Bone marrow (tissue), 2 donors: ENCODE measurements around the gene NEMF.
A peak's percentile ranks its signal among the peaks of the same experiment; 100 is the strongest.
"Not testable (repeated sequence)": the region's sequence is repeated elsewhere in the genome, so short reads cannot be mapped to it uniquely, and the experiment has no call there.

Experiments
- DNase-seq, 2 donors: peaks; one replicate each; lab custom pipeline; 2025; lab: John Stamatoyannopoulos, UW

The NEMF gene, protein sequence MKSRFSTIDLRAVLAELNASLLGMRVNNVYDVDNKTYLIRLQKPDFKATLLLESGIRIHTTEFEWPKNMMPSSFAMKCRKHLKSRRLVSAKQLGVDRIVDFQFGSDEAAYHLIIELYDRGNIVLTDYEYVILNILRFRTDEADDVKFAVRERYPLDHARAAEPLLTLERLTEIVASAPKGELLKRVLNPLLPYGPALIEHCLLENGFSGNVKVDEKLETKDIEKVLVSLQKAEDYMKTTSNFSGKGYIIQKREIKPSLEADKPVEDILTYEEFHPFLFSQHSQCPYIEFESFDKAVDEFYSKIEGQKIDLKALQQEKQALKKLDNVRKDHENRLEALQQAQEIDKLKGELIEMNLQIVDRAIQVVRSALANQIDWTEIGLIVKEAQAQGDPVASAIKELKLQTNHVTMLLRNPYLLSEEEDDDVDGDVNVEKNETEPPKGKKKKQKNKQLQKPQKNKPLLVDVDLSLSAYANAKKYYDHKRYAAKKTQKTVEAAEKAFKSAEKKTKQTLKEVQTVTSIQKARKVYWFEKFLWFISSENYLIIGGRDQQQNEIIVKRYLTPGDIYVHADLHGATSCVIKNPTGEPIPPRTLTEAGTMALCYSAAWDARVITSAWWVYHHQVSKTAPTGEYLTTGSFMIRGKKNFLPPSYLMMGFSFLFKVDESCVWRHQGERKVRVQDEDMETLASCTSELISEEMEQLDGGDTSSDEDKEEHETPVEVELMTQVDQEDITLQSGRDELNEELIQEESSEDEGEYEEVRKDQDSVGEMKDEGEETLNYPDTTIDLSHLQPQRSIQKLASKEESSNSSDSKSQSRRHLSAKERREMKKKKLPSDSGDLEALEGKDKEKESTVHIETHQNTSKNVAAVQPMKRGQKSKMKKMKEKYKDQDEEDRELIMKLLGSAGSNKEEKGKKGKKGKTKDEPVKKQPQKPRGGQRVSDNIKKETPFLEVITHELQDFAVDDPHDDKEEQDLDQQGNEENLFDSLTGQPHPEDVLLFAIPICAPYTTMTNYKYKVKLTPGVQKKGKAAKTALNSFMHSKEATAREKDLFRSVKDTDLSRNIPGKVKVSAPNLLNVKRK

DNA sequence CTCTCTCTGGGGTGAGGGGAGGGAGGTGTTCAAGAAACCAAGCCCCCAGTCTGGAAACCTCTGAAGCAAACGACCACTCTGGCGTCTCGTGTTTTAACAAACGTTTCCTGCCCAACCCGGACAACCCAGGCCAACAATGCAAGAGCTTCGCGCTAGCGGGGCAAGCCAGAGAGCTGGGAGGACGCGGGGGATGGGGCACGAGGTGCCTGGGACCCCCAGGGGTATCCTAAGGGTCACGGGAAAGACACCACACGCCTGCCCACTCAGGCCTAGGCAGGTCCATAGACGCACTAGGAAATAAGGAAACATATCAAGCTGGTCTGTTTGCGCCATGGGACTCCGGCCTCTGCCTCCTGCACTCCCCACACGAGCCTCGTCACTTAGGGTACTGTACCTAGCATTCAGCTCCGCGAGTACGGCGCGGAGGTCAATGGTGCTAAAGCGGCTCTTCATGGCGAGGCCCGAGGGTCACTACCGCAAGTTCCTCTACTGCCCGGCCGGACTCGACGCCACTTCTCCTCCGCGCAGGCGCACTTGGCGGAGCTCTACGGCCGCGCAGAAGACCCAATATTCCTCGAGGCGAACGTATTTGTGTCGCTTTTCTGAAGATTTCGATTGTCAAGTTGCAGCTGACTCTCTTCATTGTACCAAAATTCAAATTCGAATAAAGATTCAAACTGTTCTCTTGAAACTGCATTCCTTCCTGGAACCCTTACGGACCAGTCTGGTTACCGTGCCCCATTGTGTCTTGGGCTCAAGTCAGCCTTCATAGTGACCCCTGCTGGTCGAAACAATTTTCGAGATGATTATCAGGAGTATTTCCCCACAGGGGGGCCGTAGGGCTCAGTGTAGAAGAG lies at the start of gene NEMF:
TSS of gene NEMF (minus strand) at position 488 of the 857 bp plus-strand sequence. CDS start at position 453, 35 bp downstream.
- peak; percentile 83 for DNase-seq

DNA sequence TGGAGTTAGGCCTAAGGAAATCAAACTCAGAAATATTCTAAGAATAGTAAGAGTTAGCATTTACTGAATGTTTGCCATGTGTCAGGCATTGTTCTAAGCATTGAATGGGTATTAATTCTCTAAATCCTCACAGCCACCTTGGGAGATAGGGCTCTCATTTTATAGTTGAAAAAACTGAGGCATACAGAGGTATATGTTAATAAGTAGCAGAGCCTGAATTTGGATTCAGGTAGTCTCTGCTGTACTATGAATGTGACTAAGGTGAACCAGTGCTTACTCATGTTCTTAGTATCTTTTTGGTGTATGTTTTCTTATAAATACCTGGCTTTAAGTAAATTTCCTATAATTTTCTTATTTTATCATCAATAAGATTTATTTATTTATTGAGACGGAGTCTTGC lies 48.4 kb upstream of the NEMF start:
- no peak for DNase-seq

DNA sequence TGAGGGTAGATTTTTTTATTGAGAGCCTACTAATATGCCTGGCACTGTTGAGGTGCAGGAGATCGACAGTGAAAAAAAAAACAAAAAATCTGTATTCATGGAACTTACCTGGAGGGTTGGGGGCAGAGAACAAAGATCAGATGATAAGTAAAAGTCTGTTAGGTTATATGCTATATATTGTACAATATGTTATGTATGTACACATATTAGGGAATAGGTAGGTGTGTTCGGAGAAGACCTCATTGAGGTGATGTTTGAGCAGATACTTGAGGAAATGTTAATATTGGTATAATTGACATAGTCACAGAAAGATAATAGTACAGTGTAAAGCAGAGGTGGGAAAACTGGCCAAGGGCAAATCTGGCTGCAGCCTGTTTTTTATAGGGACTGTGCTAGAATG lies 45.9 kb upstream of the NEMF start:
- DNase-seq, result no peak

DNA sequence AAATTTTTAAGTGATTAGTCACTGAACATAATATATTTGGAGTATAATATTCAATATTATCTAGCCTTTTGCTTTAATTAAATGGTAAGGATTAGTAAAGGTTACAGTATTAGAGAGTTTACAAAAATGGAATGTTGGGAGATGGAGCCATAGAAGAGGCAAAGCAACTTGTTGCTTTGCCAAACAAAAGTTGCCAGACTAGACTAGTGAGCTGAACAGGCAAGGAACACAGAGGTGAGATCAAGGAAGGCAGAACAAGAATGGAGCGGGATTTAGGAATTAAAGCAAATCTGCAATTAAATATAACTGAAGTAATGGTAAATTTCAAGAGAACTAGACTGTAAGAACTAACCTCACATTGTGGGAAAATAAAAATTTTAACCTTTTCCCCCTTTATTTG lies 45.4 kb upstream of the NEMF start:
- no peak for DNase-seq

DNA sequence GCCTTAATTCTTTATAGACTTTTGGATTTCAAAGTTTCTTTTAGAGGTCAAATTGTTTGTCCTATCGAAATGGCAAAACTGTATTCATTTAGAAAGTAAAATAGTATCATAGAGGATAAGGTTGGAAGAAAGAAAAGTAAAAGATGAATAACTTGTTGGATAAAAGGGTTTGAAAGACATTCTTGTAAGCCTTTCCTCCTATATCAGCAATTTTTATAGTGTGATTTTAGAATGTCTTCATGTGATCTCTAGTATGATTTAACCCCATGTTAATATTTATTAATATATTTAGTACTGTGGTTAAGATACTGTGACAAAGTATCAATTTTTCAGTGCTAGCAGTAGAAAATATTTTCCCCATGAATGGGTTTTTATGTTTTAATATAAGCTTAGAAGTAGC lies 44.8 kb upstream of the NEMF start:
- no peak for DNase-seq

DNA sequence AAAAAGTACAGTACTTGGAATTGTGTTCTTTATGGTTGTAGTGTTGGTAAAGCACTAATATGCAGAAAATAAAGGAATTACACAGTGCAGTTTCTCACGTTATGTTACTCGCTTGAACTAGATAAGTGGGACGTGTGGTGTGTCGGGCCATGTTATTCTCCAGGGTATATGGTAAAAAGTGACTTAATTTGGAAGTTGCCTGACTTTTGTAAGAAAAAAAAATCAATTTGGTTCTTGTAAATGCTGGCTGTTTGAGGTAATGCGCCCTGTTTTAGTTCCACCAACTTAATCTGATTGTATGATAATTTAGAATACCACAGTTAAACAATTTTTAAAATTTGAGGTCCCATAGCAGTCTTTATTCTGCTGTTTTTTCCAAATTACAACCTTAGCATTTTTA lies 44.4 kb upstream of the NEMF start:
- no peak for DNase-seq

DNA sequence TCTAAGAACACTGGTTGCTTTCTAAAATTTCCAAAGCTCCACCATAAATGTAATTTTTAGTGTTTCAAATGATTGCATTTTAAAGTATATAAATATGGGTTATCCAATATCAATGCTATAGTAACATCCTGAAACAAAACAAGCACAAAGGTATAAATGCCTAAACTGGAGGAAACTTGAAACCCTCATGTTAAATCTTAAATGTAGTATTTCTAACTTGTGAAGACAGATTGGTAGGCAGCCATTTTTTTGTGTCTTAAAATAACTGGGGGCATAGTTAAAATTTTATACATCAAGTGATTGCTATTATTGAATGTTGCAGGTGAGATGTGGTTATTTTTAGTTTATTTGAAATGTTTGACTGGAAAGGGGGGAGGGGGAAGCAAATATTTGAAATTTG lies 43.7 kb upstream of the NEMF start:
- DNase-seq, result not testable (repeated sequence)

DNA sequence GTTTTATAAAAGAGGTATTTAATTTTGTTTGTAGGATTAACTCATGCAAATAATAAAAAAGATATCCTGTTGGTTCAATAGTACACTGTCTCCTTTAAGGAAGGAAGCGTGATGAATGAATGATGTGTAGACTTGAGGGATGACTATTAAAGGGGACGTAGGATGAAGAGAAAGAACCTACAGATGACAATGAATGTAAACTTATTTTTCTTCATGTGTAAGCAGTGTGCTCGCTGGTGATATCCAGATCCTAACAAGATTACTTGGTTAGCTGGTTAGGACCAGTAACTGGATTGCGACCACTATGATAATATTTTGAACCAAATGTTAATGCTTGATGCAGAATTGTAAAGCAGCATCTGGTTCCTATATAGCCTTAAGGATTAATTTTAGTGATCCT lies 42.9 kb upstream of the NEMF start:
- peak in 1 of 2 donors; percentile 25 for DNase-seq

DNA sequence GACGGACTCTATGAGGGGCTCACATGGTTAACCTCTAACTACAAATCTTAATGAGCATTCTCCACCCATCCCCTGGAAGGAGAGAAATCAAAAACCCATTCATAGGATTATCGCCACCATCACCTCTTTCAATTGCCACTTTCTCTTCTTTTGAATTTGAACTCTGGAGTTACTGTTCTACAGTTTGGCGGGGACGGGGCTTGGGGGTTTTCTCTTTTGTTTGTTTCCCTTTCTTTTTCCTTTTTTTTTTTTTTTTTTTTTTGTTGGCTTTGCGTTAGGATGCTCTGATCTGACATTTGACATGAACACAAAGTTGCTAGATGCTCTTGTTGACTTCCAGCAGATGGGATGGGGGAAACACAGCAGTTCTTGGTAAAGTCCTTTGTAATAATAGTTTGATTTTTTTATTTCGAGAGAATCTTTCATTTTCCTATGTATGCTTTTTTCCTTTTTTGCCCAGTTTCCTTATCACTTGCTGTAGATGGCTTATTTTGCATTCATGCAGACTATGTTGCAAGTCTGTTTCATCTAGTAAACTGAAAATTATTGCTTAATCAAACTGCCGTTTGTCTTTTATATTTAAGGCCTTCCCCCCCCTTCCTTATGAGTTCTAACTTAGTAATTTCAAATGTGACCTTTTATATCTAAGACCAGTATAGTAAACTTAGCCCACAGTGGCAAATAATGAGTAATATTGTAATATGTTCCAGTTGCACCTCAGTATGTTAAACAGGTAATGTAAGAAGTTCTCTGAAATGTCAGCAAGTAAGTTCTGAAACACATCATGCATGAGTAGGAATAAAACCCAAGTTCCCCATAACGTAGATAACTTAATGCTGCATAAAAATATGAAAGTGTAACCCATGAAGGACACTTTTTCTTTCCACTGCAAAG lies 41.9 kb upstream of the NEMF start:
- DNase-seq, result not testable (repeated sequence)

DNA sequence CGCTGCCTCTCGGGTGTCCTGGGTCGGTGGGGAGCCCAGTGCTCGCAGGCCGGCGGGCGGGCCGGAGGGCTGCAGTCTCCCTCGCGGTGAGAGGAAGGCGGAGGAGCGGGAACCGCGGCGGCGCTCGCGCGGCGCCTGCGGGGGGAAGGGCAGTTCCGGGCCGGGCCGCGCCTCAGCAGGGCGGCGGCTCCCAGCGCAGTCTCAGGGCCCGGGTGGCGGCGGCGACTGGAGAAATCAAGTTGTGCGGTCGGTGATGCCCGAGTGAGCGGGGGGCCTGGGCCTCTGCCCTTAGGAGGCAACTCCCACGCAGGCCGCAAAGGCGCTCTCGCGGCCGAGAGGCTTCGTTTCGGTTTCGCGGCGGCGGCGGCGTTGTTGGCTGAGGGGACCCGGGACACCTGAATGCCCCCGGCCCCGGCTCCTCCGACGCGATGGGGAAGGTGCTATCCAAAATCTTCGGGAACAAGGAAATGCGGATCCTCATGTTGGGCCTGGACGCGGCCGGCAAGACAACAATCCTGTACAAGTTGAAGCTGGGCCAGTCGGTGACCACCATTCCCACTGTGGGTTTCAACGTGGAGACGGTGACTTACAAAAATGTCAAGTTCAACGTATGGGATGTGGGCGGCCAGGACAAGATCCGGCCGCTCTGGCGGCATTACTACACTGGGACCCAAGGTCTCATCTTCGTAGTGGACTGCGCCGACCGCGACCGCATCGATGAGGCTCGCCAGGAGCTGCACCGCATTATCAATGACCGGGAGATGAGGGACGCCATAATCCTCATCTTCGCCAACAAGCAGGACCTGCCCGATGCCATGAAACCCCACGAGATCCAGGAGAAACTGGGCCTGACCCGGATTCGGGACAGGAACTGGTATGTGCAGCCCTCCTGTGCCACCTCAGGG lies 41.0 kb upstream of the NEMF start:
- peak in 1 of 2 donors; percentile 79 for DNase-seq

DNA sequence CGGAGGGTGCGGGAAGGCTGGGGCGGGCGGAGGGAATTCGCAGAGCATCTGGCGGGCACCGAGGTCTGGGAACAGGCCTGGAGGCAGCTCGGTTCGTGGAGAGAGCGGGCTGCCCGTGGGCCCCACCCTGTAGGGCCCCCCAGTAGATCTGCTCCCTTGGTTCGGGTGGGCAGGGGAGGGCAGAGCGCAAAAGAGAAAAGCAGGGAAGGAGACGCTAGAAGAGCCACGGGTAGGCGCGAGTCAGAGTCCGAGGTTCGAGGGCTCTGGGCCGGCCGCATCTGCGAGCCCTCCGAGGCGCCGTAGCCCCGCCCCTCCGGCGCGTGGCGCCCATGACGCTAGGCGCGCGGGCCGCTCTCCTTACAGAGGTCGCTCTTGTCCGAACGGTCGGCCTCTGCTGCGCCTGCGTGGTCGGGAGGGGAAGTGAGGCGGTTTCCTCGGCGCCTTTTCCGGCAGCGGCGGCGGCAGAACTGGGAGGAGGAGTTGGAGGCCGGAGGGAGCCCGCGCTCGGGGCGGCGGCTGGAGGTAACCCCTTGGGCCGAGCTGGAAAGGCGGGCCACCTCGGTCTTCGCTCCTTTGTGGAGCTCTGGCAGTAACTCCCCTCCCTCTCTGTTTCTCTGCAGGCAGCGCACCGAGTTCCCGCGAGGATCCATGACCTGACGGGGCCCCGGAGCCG lies 40.2 kb upstream of the NEMF start, which contains the start of gene ARF6:
TSS of gene ARF6 (plus strand) at position 447 of the 673 bp plus-strand sequence. CDS start 655 bp downstream, outside the sequence.
- DNase-seq, result peak; percentile 91

DNA sequence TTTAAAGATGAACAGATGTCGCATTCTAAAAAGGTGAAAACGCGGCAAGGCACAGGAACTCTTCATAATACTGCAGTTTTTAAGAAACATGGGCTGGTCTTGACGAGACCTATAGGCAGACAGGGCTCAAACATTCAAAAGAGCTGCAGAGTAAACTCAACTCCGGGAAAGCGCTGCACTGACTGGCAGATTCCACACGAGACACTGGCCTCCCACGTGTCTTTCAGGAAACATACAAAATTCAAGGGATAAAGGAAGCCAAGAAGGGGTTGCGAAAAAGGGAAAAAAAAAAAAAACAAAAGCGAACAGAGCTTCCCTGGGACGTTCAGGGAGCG lies 39.7 kb upstream of the NEMF start:
- DNase-seq, result peak in 1 of 2 donors; percentile 67

DNA sequence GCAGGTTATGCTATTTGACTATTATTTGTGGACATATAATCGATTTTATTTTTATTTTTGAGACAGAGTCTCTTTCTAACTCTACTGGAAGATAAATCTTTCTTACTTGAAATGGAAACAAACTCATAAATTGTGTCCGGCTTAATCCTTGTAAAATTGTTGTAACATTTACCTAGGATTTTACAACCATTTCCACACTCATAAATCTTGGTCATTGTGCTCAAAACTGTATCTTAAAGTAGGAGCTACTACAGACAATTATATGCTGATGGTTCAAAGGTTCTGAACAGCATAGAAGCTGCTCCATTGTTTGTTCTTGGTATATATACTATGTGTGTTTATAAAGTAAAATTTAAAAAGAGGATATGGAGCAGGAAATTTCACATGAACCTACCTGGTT lies 35.7 kb upstream of the NEMF start:
- no peak for DNase-seq

DNA sequence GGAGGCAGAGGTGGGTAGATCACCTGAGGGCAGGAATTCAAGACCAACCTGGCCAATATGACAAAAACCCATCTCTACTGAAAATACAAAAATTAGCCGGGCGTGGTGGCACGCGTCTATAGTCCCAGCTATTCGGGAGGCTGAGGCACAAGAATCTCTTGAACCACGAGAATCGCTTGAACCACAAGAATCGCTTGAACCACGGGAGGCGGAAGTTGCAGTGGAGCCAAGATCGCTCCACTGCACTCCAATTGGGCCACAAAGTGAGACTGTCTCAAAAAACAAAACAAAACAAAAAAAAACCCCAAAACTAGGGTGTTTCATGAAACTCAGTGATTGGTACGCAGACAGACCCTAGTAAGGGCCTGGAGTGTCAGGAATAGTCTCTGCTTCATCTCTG lies 33.9 kb upstream of the NEMF start:
- DNase-seq, result no peak

DNA sequence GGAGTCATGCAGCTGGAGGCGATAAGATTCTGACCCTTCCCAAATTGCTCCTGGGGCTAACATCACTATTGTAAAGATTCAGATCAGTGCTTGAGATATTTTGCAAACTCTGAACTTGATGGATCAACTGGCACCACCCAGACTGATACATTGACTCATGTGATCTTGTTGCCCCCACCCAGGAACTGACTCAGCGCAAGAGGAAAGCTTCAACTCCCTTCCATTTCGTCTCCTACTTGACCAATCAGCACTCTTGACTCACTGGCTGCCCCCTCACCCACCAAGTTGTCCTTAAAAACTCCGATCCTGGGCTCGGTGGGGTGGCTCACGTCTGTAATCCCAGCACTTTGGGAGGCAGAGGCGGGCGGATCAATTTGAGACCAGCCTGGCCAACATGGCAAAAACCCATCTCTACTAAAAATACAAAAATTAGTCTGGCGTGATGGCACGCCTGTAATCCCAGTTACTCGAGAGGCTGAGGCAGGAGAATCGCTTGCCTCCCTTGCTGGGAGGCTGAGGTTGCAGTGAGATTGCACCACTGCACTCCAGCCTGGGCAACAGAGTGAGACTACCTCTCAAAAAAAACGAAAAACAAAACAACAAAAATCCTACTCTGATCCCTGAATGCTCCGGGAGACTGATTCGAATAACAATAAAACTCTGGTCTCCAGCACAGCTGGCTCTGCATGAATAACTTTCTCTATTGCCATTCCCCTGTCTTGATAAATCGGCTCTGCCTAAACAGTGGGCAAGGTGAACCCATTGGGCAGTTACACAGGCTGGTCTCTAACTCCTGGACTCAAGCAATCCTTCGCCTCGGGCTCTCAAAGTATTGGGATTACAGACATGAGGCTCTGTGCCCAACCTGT lies 30.5 kb upstream of the NEMF start:
- DNase-seq, result no peak

DNA sequence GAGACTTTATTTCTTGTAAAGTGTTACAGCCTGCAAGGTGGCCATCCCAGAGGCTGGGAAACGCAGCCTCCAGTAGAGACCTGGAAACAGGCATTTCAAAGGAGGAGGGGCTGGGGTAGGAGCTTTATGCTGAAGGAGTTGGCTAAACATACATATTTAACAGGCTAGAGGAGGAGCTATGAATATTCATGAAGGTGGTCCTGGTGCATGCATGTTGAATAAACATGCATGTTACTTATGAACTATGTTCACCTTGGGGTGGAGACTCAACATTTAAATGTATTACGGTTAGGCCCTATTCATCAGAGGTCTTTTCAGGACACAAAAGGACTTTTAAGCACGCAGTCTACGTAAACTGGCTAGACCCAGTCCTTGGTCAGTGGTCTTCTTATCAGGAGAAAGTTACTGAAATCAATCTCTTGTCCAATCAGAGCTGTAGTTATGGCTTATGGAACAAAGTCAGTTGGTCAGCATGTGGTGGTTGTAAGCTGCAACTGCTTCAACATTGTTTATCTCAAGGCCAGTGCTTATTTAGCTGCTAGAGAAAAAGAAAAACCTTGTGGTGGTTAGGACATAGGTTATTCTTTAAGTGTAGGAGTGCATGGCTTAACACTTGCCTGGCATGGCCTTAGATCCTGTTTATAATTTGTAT lies 28.9 kb upstream of the NEMF start:
- DNase-seq, result no peak

DNA sequence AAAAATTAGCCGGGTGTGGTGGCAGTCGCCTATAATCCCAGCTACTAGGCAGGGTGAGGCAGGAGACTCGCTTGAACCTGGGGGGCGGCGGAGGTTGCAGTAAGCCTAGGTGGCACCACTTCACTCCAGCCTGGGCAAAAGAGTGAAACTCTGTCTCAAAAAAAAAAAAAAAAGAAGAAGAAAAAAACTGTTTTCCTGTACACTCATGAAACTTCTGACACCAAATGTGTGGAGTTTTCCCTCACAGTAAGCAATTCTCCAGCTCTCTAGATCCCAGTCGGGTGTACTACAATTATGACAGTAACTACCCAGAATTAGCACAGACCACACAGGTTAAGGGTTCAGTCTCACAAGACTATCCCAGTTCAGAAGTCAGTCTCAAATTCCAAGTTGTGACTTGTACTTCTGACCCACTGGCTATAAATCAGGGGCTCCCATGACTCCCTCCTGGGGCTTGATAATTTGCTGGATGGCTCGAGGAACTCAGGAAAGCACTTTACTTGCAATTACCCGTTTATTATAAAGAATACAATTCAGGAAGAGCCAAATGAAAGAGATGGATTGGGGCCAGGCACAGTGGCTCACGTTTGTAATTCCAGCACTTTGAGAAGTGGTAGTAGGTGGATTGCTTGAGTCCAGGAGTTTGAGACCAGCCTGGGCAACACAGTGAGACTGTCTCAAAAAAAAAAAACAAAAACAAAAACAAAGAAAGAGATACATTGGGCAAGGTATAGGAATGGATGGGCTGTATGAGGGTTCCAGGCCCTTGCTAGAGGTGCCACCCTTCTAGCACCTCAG lies 27.9 kb upstream of the NEMF start:
- peak in 1 of 2 donors; percentile 34 for DNase-seq
